ENCODE results near the gene ARRB1.
A peak's percentile ranks its signal among the peaks of the same experiment; 100 is the strongest.

The ARRB1 gene

GRCh38 chr11:75350743-75351540 lies 519 bp downstream of the ARRB1 start:
- Histone ChIP-seq H3K9me3 (replicated peaks in 1 of 2; ENCODE audit: control insufficient read depth in 2 of 2, insufficient read depth in 1 of 2, low read depth in 1 of 2, low read length in 2 of 2) (no peaks in the 10 kb centered on the region), H2BK5ac (ENCODE audit: low read length) (peak overlapping the region; percentile 1), H3K36me3 (replicated peaks in 1 of 2; ENCODE audit: control insufficient read depth in 2 of 2, insufficient read depth in 2 of 2, low read length in 2 of 2) (no peaks in the 10 kb centered on the region), H3K4me2 (ENCODE audit: insufficient read depth, low read length, poor library complexity, severe bottlenecking) (peak overlapping the region; percentile 100), H2BK15ac (ENCODE audit: low read length) (peak overlapping the region; percentile 8), H3K27ac (replicated peaks; ENCODE audit: low read length) (no peak overlapping the region), H3K14ac (ENCODE audit: low read length) (peak overlapping the region; percentile 58), H2AK5ac (ENCODE audit: low read depth, low read length) (peak overlapping the region; percentile 82), H3K79me1 (ENCODE audit: low read depth, low read length) (no peaks in the 10 kb centered on the region), H3K4me3 (ENCODE audit: low read length in 2 of 2) (peak overlapping the region; percentile 54 to 83), H3K4ac (ENCODE audit: low read length) (peak overlapping the region; percentile 27), H3K9ac (ENCODE audit: low read depth, low read length, poor library complexity) (peak overlapping the region; percentile 85), H2AFZ (ENCODE audit: low read length) (peak overlapping the region; percentile 96), H3K4me1 (ENCODE audit: control insufficient read depth in 2 of 2, insufficient read depth in 1 of 2, low read depth in 1 of 2, low read length in 2 of 2) (peaks cover 29 to 40% of the 10 kb centered on the region in 2 donors), H3K27me3 (ENCODE audit: control insufficient read depth in 3 of 3, insufficient read depth in 3 of 3, low read depth in 1 of 3, low read length in 3 of 3) (peaks cover 0 to 16% (median 0%) of the 10 kb centered on the region in 3 experiments), H4K91ac (ENCODE audit: low read depth, low read length, poor library complexity) (peak overlapping the region; percentile 73), H2BK12ac (ENCODE audit: low read length) (peak overlapping the region; percentile 64), H3K18ac (ENCODE audit: low read length) (peak overlapping the region; percentile 100), H2BK120ac (ENCODE audit: low read depth, low read length) (no peak overlapping the region), H3K23ac (ENCODE audit: low read depth, low read length, poor library complexity) (peak overlapping the region; percentile 76), H4K8ac (ENCODE audit: low read depth, low read length) (no peak overlapping the region)
- no peak for DNase-seq (ENCODE audit: low spot score)
- WGBS, 2 donors (ENCODE audit: extremely low coverage in 2 of 2, insufficient read length in 2 of 2, insufficient replicate concordance in 1 of 2), result no CpG with 5 or more reads among the region's 47 CpGs

- H3K18ac ChIP-seq (ENCODE audit: low read length), result peak overlapping the region; percentile 73
- WGBS, 2 donors (ENCODE audit: extremely low coverage in 2 of 2, insufficient read length in 2 of 2, insufficient replicate concordance in 1 of 2), result no CpG with 5 or more reads among the region's 9 CpGs
- H2AK5ac ChIP-seq (ENCODE audit: low read depth, low read length), result peak overlapping the region; percentile 82
- H3K36me3 ChIP-seq (replicated peaks in 1 of 2; ENCODE audit: control insufficient read depth in 2 of 2, insufficient read depth in 2 of 2, low read length in 2 of 2), result no peaks in the 10 kb centered on the region
- no peak overlapping the region for H4K8ac ChIP-seq (ENCODE audit: low read depth, low read length)
- no peak overlapping the region for H3K23ac ChIP-seq (ENCODE audit: low read depth, low read length, poor library complexity)
- peak overlapping the region; percentile 20 for H3K27ac ChIP-seq (replicated peaks; ENCODE audit: low read length)
- H2BK5ac ChIP-seq (ENCODE audit: low read length), result no peak overlapping the region
- H2BK12ac ChIP-seq (ENCODE audit: low read length), result no peak overlapping the region
- H3K4ac ChIP-seq (ENCODE audit: low read length), result no peak overlapping the region
- peak overlapping the region; percentile 34 for H2BK15ac ChIP-seq (ENCODE audit: low read length)
- H3K79me1 ChIP-seq (ENCODE audit: low read depth, low read length), result no peaks in the 10 kb centered on the region
- H4K91ac ChIP-seq (ENCODE audit: low read depth, low read length, poor library complexity), result no peak overlapping the region
- H3K9me3 ChIP-seq (replicated peaks in 1 of 2; ENCODE audit: control insufficient read depth in 2 of 2, insufficient read depth in 1 of 2, low read depth in 1 of 2, low read length in 2 of 2), result no peaks in the 10 kb centered on the region
- DNase-seq (ENCODE audit: low spot score), result no peak
- peaks cover 0 to 16% (median 0%) of the 10 kb centered on the region in 3 experiments for H3K27me3 ChIP-seq (ENCODE audit: control insufficient read depth in 3 of 3, insufficient read depth in 3 of 3, low read depth in 1 of 3, low read length in 3 of 3)
- H3K4me3 ChIP-seq (ENCODE audit: low read length in 2 of 2), result peak overlapping the region in 1 of 2 donors; percentile 54
- no peak overlapping the region for H3K14ac ChIP-seq (ENCODE audit: low read length)
- H3K4me2 ChIP-seq (ENCODE audit: insufficient read depth, low read length, poor library complexity, severe bottlenecking), result peak overlapping the region; percentile 100
- H3K4me1 ChIP-seq (ENCODE audit: control insufficient read depth in 2 of 2, insufficient read depth in 1 of 2, low read depth in 1 of 2, low read length in 2 of 2), result peaks cover 31 to 40% of the 10 kb centered on the region in 2 donors
- H2BK120ac ChIP-seq (ENCODE audit: low read depth, low read length), result no peak overlapping the region
- H3K9ac ChIP-seq (ENCODE audit: low read depth, low read length, poor library complexity), result no peak overlapping the region
- H2AFZ ChIP-seq (ENCODE audit: low read length), result peak overlapping the region; percentile 50
Observed at GRCh38 chr11:75350122-75350742, 1.2 kb downstream of the ARRB1 start.

GRCh38 chr11:75349521-75350116 lies 1.8 kb downstream of the ARRB1 start:
- Histone ChIP-seq H3K9ac (ENCODE audit: low read depth, low read length, poor library complexity) (no peak overlapping the region), H3K79me1 (ENCODE audit: low read depth, low read length) (no peaks in the 10 kb centered on the region), H2BK12ac (ENCODE audit: low read length) (no peak overlapping the region), H2AK5ac (ENCODE audit: low read depth, low read length) (no peak overlapping the region), H3K4me2 (ENCODE audit: insufficient read depth, low read length, poor library complexity, severe bottlenecking) (no peak overlapping the region), H2BK120ac (ENCODE audit: low read depth, low read length) (no peak overlapping the region), H3K23ac (ENCODE audit: low read depth, low read length, poor library complexity) (peak overlapping the region; percentile 7), H2BK15ac (ENCODE audit: low read length) (no peak overlapping the region), H3K4me3 (ENCODE audit: low read length in 2 of 2) (no peak overlapping the region), H3K18ac (ENCODE audit: low read length) (peak overlapping the region; percentile 21), H2AFZ (ENCODE audit: low read length) (no peak overlapping the region), H4K91ac (ENCODE audit: low read depth, low read length, poor library complexity) (no peak overlapping the region), H3K9me3 (replicated peaks in 1 of 2; ENCODE audit: control insufficient read depth in 2 of 2, insufficient read depth in 1 of 2, low read depth in 1 of 2, low read length in 2 of 2) (no peaks in the 10 kb centered on the region), H3K27me3 (ENCODE audit: control insufficient read depth in 3 of 3, insufficient read depth in 3 of 3, low read depth in 1 of 3, low read length in 3 of 3) (peaks cover 0 to 16% (median 0%) of the 10 kb centered on the region in 3 experiments), H3K4me1 (ENCODE audit: control insufficient read depth in 2 of 2, insufficient read depth in 1 of 2, low read depth in 1 of 2, low read length in 2 of 2) (peaks cover 36 to 43% of the 10 kb centered on the region in 2 donors), H4K8ac (ENCODE audit: low read depth, low read length) (no peak overlapping the region), H3K14ac (ENCODE audit: low read length) (no peak overlapping the region), H3K4ac (ENCODE audit: low read length) (no peak overlapping the region), H3K36me3 (replicated peaks in 1 of 2; ENCODE audit: control insufficient read depth in 2 of 2, insufficient read depth in 2 of 2, low read length in 2 of 2) (no peaks in the 10 kb centered on the region), H2BK5ac (ENCODE audit: low read length) (no peak overlapping the region), H3K27ac (replicated peaks; ENCODE audit: low read length) (peak overlapping the region; percentile 20)
- DNase-seq (ENCODE audit: low spot score), result peak; percentile 52
- WGBS, 2 donors (ENCODE audit: extremely low coverage in 2 of 2, insufficient read length in 2 of 2, insufficient replicate concordance in 1 of 2), result no CpG with 5 or more reads among the region's 4 CpGs

Data from neuronal stem cell (in vitro differentiated cells).